T-helper 1 cell treated with Interleukin-12 subunit alpha and Interleukin-12 subunit beta and Interleukin-4 antibody, amounts not matched to agents 30 μg/mL and 1 μg/mL, for 36 hours (primary cell): Measurements from ENCODE around the gene TMC4.
"Not testable (repeated sequence)": the region's sequence is repeated elsewhere in the genome, so short reads cannot be mapped to it uniquely, and the experiment has no call there.

ENCODE experiments used
- H3K27ac Mint-ChIP-seq: one replicate; pipeline ENCODE4 v1.8.0; 2021; ENCODE audit warnings: mild to moderate bottlenecking, mixed read lengths
- H3K27me3 Mint-ChIP-seq: one replicate; pipeline ENCODE4 v1.8.0; 2021; ENCODE audit warnings: low read depth, mixed read lengths
- H3K36me3 Mint-ChIP-seq: one replicate; pipeline ENCODE4 v1.8.0; 2021; ENCODE audit warnings: low read depth, mixed read lengths
- H3K4me1 Mint-ChIP-seq: one replicate; pipeline ENCODE4 v1.8.0; 2021; ENCODE audit warnings: low read depth, mixed read lengths
- H3K4me3 Mint-ChIP-seq: one replicate; pipeline ENCODE4 v1.8.0; 2021; ENCODE audit warnings: mild to moderate bottlenecking, moderate library complexity, mixed read lengths
- H3K9me3 Mint-ChIP-seq: one replicate; pipeline ENCODE4 v1.8.0; 2021; ENCODE audit warnings: mixed read lengths

The TMC4 gene

DNA sequence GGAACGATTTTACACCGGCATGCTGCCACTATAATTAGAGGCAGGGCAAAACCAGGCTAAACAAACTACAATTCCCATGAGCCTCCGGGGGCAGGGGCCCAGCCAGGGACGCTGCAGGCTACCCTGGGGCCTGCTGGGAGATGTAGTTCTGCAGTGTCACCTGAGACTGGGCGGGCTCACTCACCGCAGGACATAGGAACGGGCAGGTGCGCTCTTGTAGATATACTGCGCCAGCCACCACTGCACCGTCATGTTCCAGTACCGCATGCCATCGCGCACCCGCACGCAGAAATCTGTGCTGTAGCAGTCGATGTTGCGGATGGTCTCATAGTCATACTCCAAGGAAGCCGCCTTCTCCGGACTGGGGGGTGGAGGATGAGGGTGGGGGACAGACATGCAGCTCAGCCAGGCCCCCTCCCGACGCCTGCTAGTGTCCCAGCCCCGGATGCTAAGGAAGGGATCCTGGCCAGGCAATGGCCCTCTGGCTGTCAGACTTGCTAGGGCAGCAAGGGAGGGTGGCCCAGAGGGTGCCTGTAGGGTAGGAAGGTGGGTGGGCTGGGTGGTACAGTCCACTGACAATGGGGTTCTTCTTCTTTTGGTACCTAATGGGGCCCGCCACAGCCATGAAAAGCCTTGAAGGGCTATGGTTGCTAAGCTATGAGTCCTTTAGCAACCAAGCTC is 5.8 kb upstream of the TMC4 start:
- Mint-ChIP-seq H3K36me3 (peaks cover 13% of the 10 kb centered on the region), H3K9me3 (no peaks in the 10 kb centered on the region), H3K27ac (no peak overlapping the region), H3K4me1 (peaks cover 1% of the 10 kb centered on the region), H3K4me3 (no peak overlapping the region), H3K27me3 (no peaks in the 10 kb centered on the region)

DNA sequence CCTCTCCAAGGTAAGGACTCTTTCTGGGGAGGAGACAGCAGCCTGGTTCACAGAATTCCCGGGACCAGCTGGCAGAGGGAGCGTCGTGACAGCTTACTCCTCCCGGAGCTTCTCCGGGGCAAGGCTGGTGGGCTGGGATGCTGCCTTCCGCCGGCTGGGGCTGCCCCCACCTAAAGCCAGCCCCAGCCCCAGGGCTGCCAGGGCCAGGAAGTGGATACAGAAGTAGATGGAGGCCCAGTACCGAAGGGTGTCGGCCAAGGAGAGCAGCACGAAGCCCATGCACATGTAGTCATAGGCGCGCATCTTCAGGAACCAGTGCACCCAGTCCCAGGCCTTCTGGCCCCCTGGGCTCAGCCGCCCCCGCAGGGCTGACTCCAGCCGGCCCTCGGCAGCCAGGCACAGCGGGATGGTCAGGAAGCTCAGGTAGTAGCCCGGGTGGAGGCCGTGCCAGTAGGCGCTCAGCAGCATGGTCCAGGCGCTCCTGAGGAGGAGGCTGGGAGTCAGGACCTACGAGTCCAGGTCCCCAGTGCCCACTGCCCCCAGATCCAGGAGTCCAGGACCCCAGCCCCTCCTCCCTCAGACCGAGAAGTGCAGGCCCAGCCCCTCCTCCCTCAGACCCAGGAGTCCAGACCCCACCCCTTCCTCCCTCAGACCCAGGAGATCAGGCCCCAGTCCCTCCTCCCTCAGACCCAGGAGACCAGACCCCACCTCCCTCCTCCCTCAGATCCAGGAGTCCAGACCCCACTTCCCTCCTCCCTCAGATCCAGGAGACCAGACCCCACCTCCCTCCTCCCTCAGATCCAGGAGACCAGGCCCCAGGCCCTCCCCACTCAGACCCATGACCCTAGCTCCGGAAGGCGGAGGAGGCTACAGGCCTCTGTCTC is 1.2 kb upstream of the TMC4 start:
- Mint-ChIP-seq H3K9me3 (no peaks in the 10 kb centered on the region), H3K4me3 (no peak overlapping the region), H3K27ac (no peak overlapping the region), H3K4me1 (peaks cover 1% of the 10 kb centered on the region), H3K36me3 (peaks cover 7% of the 10 kb centered on the region), H3K27me3 (no peaks in the 10 kb centered on the region)

DNA sequence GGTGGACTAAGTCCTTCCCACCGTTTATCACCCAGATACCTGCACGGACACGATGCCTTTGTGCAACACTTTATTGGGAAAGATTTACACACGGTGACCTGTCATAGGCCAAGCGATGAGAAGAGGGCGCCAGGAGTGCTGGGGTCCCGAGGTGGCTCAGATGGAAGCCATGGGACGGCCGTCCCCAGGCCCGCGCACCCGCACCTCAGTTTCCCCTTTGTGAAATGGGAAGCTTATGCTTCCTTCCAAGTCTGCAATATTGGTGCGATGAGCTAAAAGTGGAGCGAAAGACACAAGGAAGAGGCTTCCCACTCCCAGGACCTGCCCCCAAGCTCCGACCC is 369 bp upstream of the TMC4 start:
- Mint-ChIP-seq H3K4me1 (peaks cover 1% of the 10 kb centered on the region), H3K36me3 (peaks cover 6% of the 10 kb centered on the region), H3K4me3 (no peak overlapping the region), H3K27ac (no peak overlapping the region), H3K27me3 (no peaks in the 10 kb centered on the region), H3K9me3 (no peaks in the 10 kb centered on the region)

DNA sequence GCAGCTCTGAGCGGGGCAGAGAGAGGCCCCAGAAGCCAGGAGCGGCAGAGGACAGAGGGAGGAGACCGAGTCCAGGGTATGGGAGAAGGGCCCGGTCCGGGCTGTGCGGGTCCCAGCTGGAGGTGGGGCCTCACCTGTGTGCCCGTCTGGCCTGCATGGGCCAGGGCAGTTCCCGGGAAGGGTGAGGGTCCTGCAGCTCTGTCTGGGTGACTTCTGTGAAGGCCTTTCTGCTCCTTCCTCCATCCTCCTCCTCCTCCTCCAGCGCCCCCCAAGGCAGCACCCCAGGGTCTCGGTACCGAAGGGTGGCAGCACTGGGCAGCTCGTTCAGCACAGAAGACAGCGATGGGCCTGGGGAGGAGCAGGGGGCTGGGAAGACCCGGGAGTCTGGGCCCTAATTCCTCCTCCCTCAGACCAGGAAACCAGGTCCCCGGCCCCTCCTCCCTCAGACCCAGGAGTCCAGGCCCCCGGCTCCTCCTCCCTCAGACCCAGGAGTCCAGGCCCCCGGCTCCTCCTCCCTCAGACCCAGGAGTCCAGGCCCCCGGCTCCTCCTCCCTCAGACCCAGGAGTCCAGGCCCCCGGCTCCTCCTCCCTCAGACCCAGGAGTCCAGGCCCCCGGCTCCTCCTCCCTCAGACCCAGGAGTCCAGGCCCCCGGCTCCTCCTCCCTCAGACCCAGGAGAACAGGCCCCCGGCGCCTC is 1.1 kb downstream of the TMC4 start:
- H3K27me3 Mint-ChIP-seq, H3K9me3 Mint-ChIP-seq, H3K27ac Mint-ChIP-seq, H3K36me3 Mint-ChIP-seq, H3K4me3 Mint-ChIP-seq, H3K4me1 Mint-ChIP-seq: not testable (repeated sequence)

DNA sequence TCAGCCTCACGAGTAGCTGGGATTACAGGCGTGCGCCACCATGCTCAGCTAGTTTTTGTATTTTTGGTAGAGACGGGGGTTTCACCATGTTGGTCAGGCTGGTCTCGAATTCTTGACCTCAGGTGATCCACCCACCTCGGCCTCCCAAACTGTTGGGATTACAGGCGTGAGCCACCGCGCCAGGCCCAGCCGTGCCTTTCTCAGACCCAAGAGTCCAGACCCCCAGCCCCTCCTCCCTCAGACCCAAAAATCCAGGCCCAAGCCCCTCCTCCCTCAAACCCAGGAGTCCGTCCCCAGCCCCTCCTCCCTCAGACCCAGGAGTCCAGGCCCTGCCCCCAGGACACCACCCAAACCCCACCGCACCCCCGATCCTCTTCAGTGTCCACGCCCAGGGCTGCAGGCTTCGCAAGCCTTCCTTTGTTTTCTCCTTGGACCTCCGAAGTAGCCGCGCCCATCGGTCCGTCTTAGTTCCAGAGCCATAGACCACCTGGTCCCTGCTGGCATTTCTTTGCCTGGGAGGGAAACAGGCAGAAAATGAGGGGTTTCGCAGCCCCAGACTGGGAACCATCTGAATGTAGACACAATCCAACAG is 3.7 kb downstream of the TMC4 start:
- H3K4me1 Mint-ChIP-seq = peaks cover 6% of the 10 kb centered on the region
- peaks cover 1% of the 10 kb centered on the region for H3K36me3 Mint-ChIP-seq
- no peak overlapping the region for H3K4me3 Mint-ChIP-seq
- H3K27me3 Mint-ChIP-seq = peaks cover 6% of the 10 kb centered on the region
- H3K9me3 Mint-ChIP-seq = no peaks in the 10 kb centered on the region
- no peak overlapping the region for H3K27ac Mint-ChIP-seq

DNA sequence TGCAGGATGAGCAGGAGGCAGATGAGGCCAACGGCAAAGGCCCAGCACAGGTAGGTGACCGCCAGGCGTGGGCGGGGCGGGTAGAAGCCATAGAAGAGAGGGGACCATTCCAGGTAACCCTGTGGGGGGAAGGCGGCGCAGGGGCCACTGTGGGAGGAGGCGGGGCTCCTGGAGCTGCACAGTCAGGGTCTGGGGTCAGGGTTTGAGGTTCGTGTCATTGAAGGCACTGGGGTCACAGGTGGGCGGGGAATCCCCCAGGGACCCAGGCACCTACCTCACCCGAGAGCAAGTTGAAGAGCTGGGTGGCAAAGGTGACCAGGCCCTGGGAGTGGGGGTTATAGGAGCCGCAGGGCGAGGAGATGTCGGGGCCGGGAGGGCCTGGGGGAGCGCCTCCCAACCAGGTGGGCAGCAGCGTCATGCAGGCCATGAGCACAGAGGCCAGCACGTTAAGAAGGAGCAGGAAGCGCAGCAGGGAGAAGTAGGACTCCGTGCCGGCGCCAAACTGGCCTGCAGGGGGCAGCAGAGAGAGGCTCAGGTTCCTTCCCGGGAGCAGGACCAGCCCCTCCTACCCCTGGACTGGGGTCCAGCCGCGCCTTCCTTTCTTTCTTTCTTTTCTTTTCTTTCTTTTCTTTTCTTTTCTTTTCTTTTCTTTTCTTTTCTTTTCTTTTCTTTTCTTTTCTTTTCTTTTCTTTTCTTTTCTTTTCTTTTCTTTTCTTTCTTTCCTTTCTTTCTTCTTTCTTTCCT is 4.6 kb downstream of the TMC4 start:
- no peak overlapping the region for H3K27ac Mint-ChIP-seq
- H3K27me3 Mint-ChIP-seq = peaks cover 6% of the 10 kb centered on the region
- H3K4me3 Mint-ChIP-seq = no peak overlapping the region

DNA sequence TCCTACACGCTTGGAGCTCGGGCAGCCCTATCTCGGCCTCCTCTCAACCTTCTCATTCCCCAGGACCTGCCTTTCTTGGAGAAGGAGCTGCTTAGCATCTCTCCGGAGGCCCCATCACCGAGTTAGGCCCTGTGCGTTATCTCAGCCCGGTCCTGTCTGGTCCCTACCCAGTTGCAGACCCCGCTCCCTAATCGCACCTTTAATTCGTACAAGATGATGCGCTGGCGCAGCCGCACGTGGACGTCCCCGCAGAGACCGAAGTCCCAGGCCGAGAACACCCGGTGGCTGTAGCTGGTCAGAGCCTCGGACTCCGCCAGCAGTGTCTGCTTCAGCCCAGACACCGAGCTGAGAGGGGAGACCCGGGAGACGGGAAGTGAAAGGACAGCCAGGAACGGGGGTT is 7.7 kb downstream of the TMC4 start:
- Mint-ChIP-seq H3K27me3 (peaks cover 6% of the 10 kb centered on the region), H3K27ac (no peak overlapping the region), H3K4me1 (peaks cover 24% of the 10 kb centered on the region), H3K4me3 (no peak overlapping the region), H3K36me3 (peaks cover 2% of the 10 kb centered on the region), H3K9me3 (no peaks in the 10 kb centered on the region)

More for the DNA sequence above, 4.6 kb downstream of the TMC4 start:
- Mint-ChIP-seq H3K36me3 (peaks cover 2% of the 10 kb centered on the region), H3K4me1 (peaks cover 7% of the 10 kb centered on the region), H3K9me3 (no peaks in the 10 kb centered on the region)

DNA sequence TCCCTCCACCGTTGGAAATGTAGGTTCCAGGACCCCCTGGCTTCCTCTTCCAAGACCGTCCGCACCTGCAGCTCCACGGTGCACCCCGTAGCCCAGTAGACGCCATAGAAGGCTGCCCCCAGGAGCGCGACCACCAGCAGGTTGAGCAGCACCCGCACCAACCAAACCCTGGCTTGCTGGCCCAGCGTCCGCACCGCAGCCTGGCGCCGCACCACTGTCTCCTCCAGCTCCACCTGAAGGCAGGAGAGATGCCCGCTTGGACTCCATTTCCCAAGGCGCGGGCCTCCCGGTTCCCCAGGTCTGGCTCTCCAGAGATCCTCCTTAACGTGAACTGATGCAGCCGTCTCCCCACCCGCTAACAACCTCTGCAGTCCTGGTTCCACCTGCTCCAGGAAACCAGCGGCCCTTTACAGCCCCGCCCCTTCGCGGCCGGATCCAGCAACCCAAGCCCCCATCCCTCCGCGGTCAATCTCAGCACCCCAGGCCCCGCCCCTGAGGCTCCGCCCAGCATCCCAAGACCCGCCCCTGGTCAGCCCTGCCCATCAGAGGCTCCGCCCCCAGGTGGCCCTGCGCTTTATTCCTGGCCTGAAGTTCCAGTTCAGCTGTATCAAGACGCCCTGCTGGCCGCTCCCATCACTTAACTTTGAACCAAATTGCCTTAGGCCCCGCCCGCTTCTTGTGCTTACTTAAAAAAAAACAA is 8.4 kb downstream of the TMC4 start:
- H3K9me3 Mint-ChIP-seq = no peaks in the 10 kb centered on the region
- H3K27ac Mint-ChIP-seq = peak overlapping the region; percentile 10
- peaks cover 2% of the 10 kb centered on the region for H3K36me3 Mint-ChIP-seq
- H3K27me3 Mint-ChIP-seq = peaks cover 6% of the 10 kb centered on the region
- H3K4me3 Mint-ChIP-seq = peak overlapping the region; percentile 79
- peaks cover 27% of the 10 kb centered on the region for H3K4me1 Mint-ChIP-seq

DNA sequence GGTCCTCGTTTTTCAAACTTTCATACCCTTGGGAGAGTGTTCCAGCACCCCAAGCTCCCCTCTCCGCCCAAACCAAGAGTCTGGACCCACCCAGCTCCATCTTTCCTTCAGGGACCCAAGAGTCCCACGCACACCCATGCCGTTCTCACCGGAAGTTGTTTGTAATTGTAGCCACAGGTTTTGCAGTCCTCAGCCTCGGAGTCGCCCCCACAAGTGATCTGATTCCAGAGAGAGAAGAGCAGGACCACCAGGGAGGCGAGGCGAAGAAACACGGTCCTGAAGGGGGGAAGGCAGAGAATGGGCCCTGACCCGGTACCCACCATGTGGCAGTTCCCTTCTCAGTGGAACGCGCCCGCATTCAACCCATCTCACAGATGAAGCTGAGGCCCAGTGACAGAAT is 10.1 kb downstream of the TMC4 start:
- peaks cover 7% of the 10 kb centered on the region for H3K36me3 Mint-ChIP-seq
- H3K9me3 Mint-ChIP-seq = no peaks in the 10 kb centered on the region
- peak overlapping the region; percentile 96 for H3K4me3 Mint-ChIP-seq
- H3K27ac Mint-ChIP-seq = peak overlapping the region; percentile 91
- peaks cover 6% of the 10 kb centered on the region for H3K27me3 Mint-ChIP-seq
- peaks cover 40% of the 10 kb centered on the region for H3K4me1 Mint-ChIP-seq

DNA sequence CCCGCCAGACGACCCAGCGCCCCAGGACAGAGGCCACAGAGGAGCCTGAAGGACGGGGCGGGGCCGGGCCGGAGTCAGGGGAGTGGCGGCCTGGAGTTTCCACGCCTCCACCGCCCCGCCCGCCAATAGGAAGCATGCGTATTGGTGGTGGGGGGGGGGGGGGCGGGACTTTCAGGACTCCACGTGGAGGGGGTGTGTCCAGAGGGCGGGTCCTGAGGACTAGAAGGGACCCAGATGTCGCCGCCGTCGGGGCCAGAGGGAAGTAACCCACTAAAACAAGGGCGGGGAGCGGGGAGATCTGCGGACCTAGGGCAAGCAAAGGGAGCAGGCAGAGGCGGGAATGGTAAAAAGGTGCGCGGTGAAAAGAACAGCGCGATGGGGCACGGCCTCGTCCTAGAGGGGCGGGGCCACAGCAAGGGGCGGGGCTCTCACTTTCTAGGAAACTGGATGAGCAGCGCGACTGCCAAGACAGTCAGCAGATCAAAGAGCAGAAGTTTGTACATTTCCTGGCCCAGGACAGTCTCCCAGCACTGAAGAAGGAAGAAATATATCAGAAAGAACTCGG is 10.6 kb downstream of the TMC4 start:
- H3K4me1 Mint-ChIP-seq = peaks cover 40% of the 10 kb centered on the region
- H3K4me3 Mint-ChIP-seq = peak overlapping the region; percentile 96
- H3K9me3 Mint-ChIP-seq = no peaks in the 10 kb centered on the region
- H3K36me3 Mint-ChIP-seq = peaks cover 7% of the 10 kb centered on the region
- H3K27me3 Mint-ChIP-seq = peaks cover 6% of the 10 kb centered on the region
- H3K27ac Mint-ChIP-seq = peak overlapping the region; percentile 91

DNA sequence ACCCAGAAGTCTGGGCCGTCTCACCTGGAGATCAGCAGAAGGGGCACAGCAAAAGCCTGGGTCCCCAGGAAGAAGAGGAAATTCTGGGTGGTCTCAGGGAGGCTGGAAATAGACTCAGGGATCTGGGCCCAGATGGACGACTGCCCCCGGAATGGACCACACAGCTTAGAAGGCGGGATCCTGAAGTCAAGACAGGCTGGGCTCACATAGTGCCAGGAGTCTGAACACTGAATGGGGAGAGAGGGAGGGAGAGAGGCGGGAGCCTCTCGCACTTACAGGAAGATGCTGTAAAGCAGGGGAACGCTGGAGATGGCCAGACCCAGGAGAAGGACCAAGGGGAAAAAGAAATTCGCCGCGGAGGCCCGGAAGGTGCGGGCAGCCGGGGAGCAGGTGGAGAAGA is 12.1 kb downstream of the TMC4 start:
- peaks cover 13% of the 10 kb centered on the region for H3K36me3 Mint-ChIP-seq
- peak overlapping the region; percentile 99 for H3K27ac Mint-ChIP-seq
- peak overlapping the region; percentile 99 for H3K4me3 Mint-ChIP-seq
- H3K4me1 Mint-ChIP-seq = peaks cover 44% of the 10 kb centered on the region
- no peaks in the 10 kb centered on the region for H3K9me3 Mint-ChIP-seq
- H3K27me3 Mint-ChIP-seq = peaks cover 5% of the 10 kb centered on the region

DNA sequence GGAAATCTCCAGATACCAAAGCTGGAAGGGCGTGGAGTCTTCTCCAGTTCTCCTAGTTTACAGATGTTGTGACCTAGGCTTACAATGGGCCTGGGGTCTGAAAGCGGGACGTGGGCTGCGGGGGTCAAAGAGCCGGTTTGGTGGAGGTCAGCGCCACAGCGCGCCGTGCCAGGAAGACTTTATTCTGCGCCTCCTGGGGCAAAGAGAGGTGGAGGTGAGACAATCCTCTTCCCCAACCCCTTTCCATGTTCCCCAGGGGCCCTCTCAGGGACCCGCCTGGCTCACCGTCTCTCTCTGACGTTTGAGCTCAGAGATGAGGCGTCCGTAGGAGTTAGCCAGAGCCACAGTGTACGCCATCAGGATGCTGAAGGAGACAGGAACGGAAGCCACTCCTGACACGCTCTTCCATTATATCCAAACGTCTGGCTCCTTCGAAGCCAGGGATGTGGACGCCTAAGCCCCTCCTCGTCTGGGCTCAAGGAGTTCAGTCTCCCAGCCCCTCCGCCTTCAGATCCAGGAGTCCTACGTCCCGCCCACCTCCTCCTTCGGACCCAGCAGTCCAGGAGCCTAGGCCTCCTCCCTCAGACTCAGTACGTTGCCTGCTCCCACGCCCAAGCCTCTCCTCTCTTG is 12.7 kb downstream of the TMC4 start:
- Mint-ChIP-seq H3K36me3 (peaks cover 13% of the 10 kb centered on the region), H3K4me3 (peak overlapping the region; percentile 99), H3K4me1 (peaks cover 44% of the 10 kb centered on the region)

More for the DNA sequence above, 12.7 kb downstream of the TMC4 start:
- Mint-ChIP-seq H3K27me3 (no peaks in the 10 kb centered on the region), H3K27ac (peak overlapping the region; percentile 99), H3K9me3 (no peaks in the 10 kb centered on the region)
